ENCODE measurements around the gene LTBP1. TPM values are rescaled to one million over a fixed set of nuclear protein-coding genes. Genes with fewer than 3 reads are reported as not detected.

The LTBP1 gene
- polyA plus RNA-seq, 1 experiment, result 124 TPM

DNA sequence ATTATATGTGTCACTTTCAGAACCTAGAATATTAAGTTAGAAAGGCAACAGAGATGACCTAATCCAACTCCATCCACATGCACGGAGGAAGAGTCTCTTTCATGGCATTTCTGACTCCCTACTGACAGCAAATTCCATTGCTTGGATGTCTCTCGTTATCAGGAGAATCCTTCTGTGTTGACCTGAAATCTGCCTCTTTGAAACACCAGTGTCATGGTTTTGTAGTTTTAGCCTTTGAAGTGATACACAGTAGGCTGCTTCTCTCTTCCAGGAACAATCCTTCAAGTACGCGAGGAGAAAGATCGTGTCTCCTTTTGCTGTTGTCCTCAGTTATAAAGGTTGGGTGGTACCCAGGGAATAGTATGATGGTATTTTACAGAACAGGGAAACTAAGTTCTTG is 327.8 kb downstream of the LTBP1 start:
- H3K36me3 ChIP-seq (ENCODE audit: control insufficient read depth, insufficient read depth, low read length), result no peaks in the 10 kb centered on the region
- H3K27me3 ChIP-seq (ENCODE audit: control insufficient read depth, insufficient read depth, low read length), result no peaks in the 10 kb centered on the region
- DNase-seq (ENCODE audit: low read depth), result no peak
- H3K4me3 ChIP-seq (ENCODE audit: low read depth, low read length), result no peak overlapping the region
- POLR2A ChIA-PET, result no interaction called here
- CTCF ChIA-PET, result no interaction called here
- TF ChIP-seq, protein P1, sequence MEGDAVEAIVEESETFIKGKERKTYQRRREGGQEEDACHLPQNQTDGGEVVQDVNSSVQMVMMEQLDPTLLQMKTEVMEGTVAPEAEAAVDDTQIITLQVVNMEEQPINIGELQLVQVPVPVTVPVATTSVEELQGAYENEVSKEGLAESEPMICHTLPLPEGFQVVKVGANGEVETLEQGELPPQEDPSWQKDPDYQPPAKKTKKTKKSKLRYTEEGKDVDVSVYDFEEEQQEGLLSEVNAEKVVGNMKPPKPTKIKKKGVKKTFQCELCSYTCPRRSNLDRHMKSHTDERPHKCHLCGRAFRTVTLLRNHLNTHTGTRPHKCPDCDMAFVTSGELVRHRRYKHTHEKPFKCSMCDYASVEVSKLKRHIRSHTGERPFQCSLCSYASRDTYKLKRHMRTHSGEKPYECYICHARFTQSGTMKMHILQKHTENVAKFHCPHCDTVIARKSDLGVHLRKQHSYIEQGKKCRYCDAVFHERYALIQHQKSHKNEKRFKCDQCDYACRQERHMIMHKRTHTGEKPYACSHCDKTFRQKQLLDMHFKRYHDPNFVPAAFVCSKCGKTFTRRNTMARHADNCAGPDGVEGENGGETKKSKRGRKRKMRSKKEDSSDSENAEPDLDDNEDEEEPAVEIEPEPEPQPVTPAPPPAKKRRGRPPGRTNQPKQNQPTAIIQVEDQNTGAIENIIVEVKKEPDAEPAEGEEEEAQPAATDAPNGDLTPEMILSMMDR (IDR thresholded peaks at IDR 0.05; ENCODE audit: insufficient read depth, low read depth, low read length), result no peak

DNA sequence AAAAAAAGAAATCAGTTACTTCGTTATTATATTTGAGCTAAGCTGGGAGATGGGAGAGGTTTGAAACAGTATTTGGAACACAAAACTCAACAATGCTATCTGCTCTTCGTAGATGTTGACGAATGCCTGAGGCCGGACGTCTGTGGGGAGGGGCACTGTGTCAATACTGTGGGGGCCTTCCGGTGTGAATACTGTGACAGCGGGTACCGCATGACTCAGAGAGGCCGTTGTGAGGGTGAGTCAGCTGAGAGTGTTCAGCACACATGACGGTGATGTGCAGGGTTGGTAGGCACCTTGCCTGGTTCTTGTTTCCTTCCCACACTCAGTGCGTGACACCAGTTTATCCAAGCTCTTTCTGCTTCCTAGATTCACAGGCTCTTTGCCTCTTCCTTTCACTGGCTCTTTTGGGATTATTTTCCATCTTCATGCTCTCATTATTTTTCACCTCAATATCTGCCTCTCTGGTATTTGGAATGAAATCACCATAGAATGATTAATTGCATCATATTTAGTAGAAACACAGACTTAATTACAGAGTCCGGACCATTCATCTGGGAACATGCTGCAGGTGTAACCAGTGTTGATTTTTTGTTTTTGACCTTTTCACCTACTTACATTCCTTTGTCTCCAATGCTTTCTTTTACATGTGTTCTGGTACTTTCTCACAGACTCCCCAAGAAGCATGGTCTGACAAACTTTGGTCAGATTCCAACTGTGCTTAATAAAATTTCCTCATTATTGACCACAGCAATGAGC is 329.1 kb downstream of the LTBP1 start:
- CTCF ChIA-PET, result interaction anchor here (0.8 to 1.4 kb wide), 2 partner anchors 12 to 242 kb away, joined by 3 to 5 read pairs; no protein-coding TSS in a partner anchor
- no peak overlapping the region for H3K4me3 ChIP-seq (ENCODE audit: low read depth, low read length)
- DNase-seq (ENCODE audit: low read depth), result no peak
- H3K27me3 ChIP-seq (ENCODE audit: control insufficient read depth, insufficient read depth, low read length), result no peaks in the 10 kb centered on the region
- TF ChIP-seq, protein P1 (IDR thresholded peaks at IDR 0.05; ENCODE audit: insufficient read depth, low read depth, low read length), result no peak
- H3K36me3 ChIP-seq (ENCODE audit: control insufficient read depth, insufficient read depth, low read length), result no peaks in the 10 kb centered on the region
- POLR2A ChIA-PET, result no interaction called here

DNA sequence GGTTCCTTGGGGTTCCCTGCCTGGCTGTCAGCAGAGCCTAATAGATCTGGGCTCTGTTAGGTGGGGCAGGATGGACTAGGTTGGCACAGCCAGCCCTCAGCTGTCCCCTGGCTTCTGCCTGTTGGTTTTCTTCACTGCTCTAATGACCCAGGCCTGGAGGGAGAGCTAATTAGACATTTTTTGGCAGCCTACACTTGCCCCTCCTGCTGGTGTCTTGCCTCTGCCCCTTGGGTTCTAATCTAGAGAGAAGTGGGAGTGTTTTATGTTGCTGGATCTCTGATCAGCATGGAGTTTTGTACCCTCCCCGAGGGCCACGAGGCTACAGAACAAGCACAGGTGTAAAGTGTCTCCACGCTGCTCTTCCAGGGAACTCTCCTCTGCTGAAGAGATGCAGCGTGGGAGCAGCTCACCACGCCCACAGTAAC is 330.3 kb downstream of the LTBP1 start:
- Histone ChIP-seq H3K27me3 (ENCODE audit: control insufficient read depth, insufficient read depth, low read length) (no peaks in the 10 kb centered on the region), H3K4me3 (ENCODE audit: low read depth, low read length) (no peak overlapping the region), H3K36me3 (ENCODE audit: control insufficient read depth, insufficient read depth, low read length) (no peaks in the 10 kb centered on the region)
- TF ChIP-seq, protein P1 (IDR thresholded peaks at IDR 0.05; ENCODE audit: insufficient read depth, low read depth, low read length), result no peak
- no peak for DNase-seq (ENCODE audit: low read depth)
- CTCF ChIA-PET, result interaction anchor here (0.6 kb wide), 1 partner anchor 36 kb away, joined by 3 read pairs; no protein-coding TSS in a partner anchor
- POLR2A ChIA-PET, result no interaction called here

DNA sequence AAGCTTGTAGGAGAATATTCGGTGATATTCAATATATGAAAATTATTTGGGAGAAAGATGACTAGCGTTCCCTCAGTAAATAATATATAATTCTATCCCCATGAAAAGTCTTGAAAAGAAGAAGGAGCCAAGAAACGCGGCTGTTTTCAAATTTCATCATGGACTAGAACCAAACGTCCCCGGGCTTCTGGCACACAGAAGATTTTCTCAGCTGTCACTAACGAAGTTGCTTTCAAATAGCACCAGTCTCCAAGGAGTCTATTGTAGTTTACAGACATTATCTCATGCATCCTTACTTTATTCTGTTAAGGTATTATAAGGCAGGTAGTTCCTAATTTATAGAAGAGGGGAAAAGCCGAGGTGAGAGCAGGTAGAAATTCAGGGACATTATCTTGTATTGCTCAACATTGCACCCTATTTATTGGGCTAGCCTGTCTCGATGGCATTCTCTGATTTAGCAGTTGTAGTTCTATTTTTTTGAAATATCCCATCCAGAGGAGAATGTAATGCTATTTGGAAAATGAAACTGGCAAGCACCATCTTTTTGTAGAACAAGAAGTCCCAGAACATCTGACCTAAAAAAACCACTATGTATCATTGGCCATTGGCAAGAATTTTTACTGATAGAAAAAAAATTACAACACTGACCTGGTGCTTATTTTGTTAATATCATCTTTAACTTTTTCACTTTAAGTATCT is 331.6 kb downstream of the LTBP1 start:
- Histone ChIP-seq H3K4me3 (ENCODE audit: low read depth, low read length) (no peak overlapping the region), H3K27me3 (ENCODE audit: control insufficient read depth, insufficient read depth, low read length) (no peaks in the 10 kb centered on the region), H3K36me3 (ENCODE audit: control insufficient read depth, insufficient read depth, low read length) (no peaks in the 10 kb centered on the region)
- TF ChIP-seq, protein P1 (IDR thresholded peaks at IDR 0.05; ENCODE audit: insufficient read depth, low read depth, low read length), result no peak
- ChIA-PET POLR2A (no interaction called here), CTCF (no interaction called here)
- DNase-seq (ENCODE audit: low read depth), result no peak

DNA sequence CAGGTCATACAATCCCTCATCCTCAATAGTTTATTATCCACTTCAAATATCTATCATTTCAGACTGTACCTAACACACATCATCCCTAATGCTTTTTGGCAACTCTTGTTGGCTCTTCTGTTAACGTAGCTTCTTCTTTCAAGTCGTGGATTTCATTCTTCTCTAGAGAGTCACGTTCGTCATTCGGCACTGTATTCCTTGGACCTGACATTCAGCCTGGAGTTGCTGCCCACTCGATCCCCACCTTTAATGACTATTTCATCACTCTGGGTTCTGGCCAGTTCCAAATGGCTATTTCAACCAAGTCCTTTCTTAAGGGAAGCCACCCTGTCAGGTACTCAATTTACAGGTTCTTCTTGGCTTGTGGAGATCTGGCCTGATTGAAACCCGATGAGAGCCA is 337.5 kb downstream of the LTBP1 start:
- TF ChIP-seq, protein P1 (IDR thresholded peaks at IDR 0.05; ENCODE audit: insufficient read depth, low read depth, low read length), result no peak
- no peak for DNase-seq (ENCODE audit: low read depth)
- no peaks in the 10 kb centered on the region for H3K36me3 ChIP-seq (ENCODE audit: control insufficient read depth, insufficient read depth, low read length)
- ChIA-PET CTCF (interaction anchor here (1.4 kb wide), 1 partner anchor 13 kb away, joined by 3 read pairs; no protein-coding TSS in a partner anchor), POLR2A (no interaction called here)
- H3K4me3 ChIP-seq (ENCODE audit: low read depth, low read length), result no peak overlapping the region
- H3K27me3 ChIP-seq (ENCODE audit: control insufficient read depth, insufficient read depth, low read length), result no peaks in the 10 kb centered on the region

All from BJ (cell line).